ENCODE measurements around the gene TMEM8B.
"Not testable (repeated sequence)": the region's sequence is repeated elsewhere in the genome, so short reads cannot be mapped to it uniquely, and the experiment has no call there.

The TMEM8B gene

DNA sequence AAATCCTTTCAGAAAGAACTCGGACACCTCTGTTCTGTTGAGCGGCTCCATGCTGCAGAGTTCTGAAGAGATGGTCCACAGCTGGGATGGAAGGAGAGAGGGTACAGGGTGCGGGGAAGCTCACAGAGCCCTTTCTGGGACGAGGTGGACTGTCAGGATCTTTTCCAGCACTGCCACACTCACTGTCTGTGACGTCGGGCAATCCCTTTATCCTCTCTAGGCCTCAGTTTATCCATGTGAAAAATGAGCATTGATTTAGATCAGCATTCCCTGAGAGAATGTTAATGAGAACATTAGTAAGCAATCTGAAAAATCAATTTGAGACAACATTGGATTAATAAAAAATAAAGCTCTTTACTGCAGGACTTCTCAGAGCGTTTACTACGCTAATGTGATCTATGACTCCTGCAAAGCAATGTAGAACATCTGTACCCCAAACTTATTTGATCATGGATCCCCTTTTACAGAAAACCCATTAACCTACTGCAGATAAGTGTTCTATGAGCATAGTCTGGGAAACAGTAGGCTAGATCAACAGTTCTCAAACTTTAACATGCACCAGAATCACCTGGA, 41.4 kb downstream of the TMEM8B start, which contains the start of gene OR13J1:
Gene OR13J1 (minus strand): TSS at position 51 of the 573 bp plus-strand sequence. CDS start 0 bp downstream, at position 51.
- Histone ChIP-seq H3K36me3 (ENCODE audit: control insufficient read depth, insufficient read depth, low read length) (no peaks in the 10 kb centered on the region), H3K27me3 (ENCODE audit: control insufficient read depth, insufficient read depth, low read length) (peaks cover 5% of the 10 kb centered on the region; the same call in 1 of the 2 replicates), H3K9me3 (ENCODE audit: control insufficient read depth, insufficient read depth, low read depth, low read length) (no peaks in the 10 kb centered on the region), H3K4me1 (ENCODE audit: control insufficient read depth, insufficient read depth, low read length) (peaks cover 9% of the 10 kb centered on the region), H3K4me3 (ENCODE audit: low read depth, low read length) (no peak within 1 kb of the TSS), H3K9ac (ENCODE audit: low read length) (no peak within 1 kb of the TSS), H3K27ac (ENCODE audit: low read depth, low read length) (no peak within 1 kb of the TSS)

GRCh38 chr9:35871545-35871944, 42.5 kb downstream of the TMEM8B start:
- Histone ChIP-seq H3K27me3 (ENCODE audit: control insufficient read depth, insufficient read depth, low read length) (peaks cover 5% of the 10 kb centered on the region; the same call in 1 of the 2 replicates), H3K27ac (ENCODE audit: low read depth, low read length) (no peak overlapping the region), H3K36me3 (ENCODE audit: control insufficient read depth, insufficient read depth, low read length) (no peaks in the 10 kb centered on the region), H3K4me3 (ENCODE audit: low read depth, low read length) (no peak overlapping the region), H3K4me1 (ENCODE audit: control insufficient read depth, insufficient read depth, low read length) (peaks cover 9% of the 10 kb centered on the region), H3K9ac (ENCODE audit: low read length) (no peak overlapping the region), H3K9me3 (ENCODE audit: control insufficient read depth, insufficient read depth, low read depth, low read length) (peaks cover 4% of the 10 kb centered on the region; the same call in 1 of the 2 replicates)

DNA sequence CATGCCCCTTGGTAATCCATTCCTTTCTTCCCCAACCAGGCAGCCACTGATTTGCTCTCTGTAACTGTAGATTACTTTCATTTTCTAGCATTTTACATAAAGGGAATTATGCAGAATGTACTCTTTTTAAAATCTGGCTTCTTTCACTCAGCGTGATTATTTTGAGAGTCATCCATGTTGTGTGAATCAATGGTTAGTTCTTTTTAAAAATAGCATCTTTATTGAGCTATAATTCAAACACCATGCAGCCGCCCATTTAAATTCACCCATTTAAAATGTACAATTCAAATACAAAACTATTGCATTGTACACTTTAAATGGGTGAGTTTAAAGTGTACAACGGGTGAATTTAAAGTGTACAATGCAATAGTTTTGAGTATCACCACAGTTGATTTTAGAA, 43.5 kb downstream of the TMEM8B start:
- Histone ChIP-seq H3K27me3 (ENCODE audit: control insufficient read depth, insufficient read depth, low read length) (peaks cover 5% of the 10 kb centered on the region; the same call in 1 of the 2 replicates), H3K9me3 (ENCODE audit: control insufficient read depth, insufficient read depth, low read depth, low read length) (peaks cover 12% of the 10 kb centered on the region; the same call in 1 of the 2 replicates), H3K9ac (ENCODE audit: low read length) (no peak overlapping the region), H3K27ac (ENCODE audit: low read depth, low read length) (no peak overlapping the region), H3K4me3 (ENCODE audit: low read depth, low read length) (no peak overlapping the region), H3K4me1 (ENCODE audit: control insufficient read depth, insufficient read depth, low read length) (peaks cover 9% of the 10 kb centered on the region), H3K36me3 (ENCODE audit: control insufficient read depth, insufficient read depth, low read length) (no peaks in the 10 kb centered on the region)

- H3K9ac ChIP-seq (ENCODE audit: low read length): no peak overlapping the region
- H3K27me3 ChIP-seq (ENCODE audit: control insufficient read depth, insufficient read depth, low read length): no peaks in the 10 kb centered on the region
- peaks cover 4% of the 10 kb centered on the region; the same call in 1 of the 2 replicates for H3K4me1 ChIP-seq (ENCODE audit: control insufficient read depth, insufficient read depth, low read length)
- no peak overlapping the region for H3K4me3 ChIP-seq (ENCODE audit: low read depth, low read length)
- no peak overlapping the region for H3K27ac ChIP-seq (ENCODE audit: low read depth, low read length)
- no peaks in the 10 kb centered on the region for H3K36me3 ChIP-seq (ENCODE audit: control insufficient read depth, insufficient read depth, low read length)
- H3K9me3 ChIP-seq (ENCODE audit: control insufficient read depth, insufficient read depth, low read depth, low read length): 0 out of 2 replicates have a peak, but pooled peaks cover 2% of the 10 kb centered on the region
These were observed 53.3 kb downstream of the TMEM8B start for GRCh38 chr9:35882263-35882848.

- H3K4me3 ChIP-seq (ENCODE audit: low read depth, low read length): no peak overlapping the region
- no peaks in the 10 kb centered on the region for H3K27me3 ChIP-seq (ENCODE audit: control insufficient read depth, insufficient read depth, low read length)
- no peaks in the 10 kb centered on the region for H3K9me3 ChIP-seq (ENCODE audit: control insufficient read depth, insufficient read depth, low read depth, low read length)
- H3K27ac ChIP-seq (ENCODE audit: low read depth, low read length): no peak overlapping the region
- H3K36me3 ChIP-seq (ENCODE audit: control insufficient read depth, insufficient read depth, low read length): no peaks in the 10 kb centered on the region
- peaks cover 4% of the 10 kb centered on the region; the same call in 1 of the 2 replicates for H3K4me1 ChIP-seq (ENCODE audit: control insufficient read depth, insufficient read depth, low read length)
- H3K9ac ChIP-seq (ENCODE audit: low read length): no peak overlapping the region
These were observed 54.0 kb downstream of the TMEM8B start for GRCh38 chr9:35882996-35883395.

DNA sequence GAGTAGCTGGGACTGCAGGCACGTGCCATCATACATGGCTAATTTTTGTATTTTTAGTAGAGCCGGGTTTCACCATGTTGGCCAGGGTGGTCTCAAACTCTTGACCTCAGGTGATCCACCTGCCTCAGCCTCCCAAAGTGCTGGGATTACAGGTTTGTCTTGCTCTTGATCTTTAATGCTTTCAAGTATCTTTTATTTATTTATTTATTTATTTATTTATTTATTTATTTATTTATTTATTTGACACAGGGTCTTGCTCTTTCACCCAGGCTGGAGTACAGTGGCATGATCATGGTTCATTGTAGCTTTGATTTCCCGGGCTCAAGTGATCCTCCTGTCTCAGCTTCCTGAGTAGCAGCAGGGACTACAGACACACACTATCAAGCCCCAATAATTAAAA, 55.9 kb downstream of the TMEM8B start:
- not testable (repeated sequence) for H3K36me3 ChIP-seq (ENCODE audit: control insufficient read depth, insufficient read depth, low read length); H3K27ac ChIP-seq (ENCODE audit: low read depth, low read length); H3K9ac ChIP-seq (ENCODE audit: low read length); H3K4me3 ChIP-seq (ENCODE audit: low read depth, low read length); H3K4me1 ChIP-seq (ENCODE audit: control insufficient read depth, insufficient read depth, low read length); H3K27me3 ChIP-seq (ENCODE audit: control insufficient read depth, insufficient read depth, low read length); H3K9me3 ChIP-seq (ENCODE audit: control insufficient read depth, insufficient read depth, low read depth, low read length)

- no peaks in the 10 kb centered on the region for H3K36me3 ChIP-seq (ENCODE audit: control insufficient read depth, insufficient read depth, low read length)
- peaks cover 6% of the 10 kb centered on the region; the same call in 1 of the 2 replicates for H3K27me3 ChIP-seq (ENCODE audit: control insufficient read depth, insufficient read depth, low read length)
- no peaks in the 10 kb centered on the region for H3K4me1 ChIP-seq (ENCODE audit: control insufficient read depth, insufficient read depth, low read length)
- H3K4me3 ChIP-seq (ENCODE audit: low read depth, low read length): no peak overlapping the region
- no peaks in the 10 kb centered on the region for H3K9me3 ChIP-seq (ENCODE audit: control insufficient read depth, insufficient read depth, low read depth, low read length)
- no peak overlapping the region for H3K27ac ChIP-seq (ENCODE audit: low read depth, low read length)
- H3K9ac ChIP-seq (ENCODE audit: low read length): no peak overlapping the region
These were observed 62.6 kb downstream of the TMEM8B start for GRCh38 chr9:35891646-35892045.

GRCh38 chr9:35892051-35892450, 63.0 kb downstream of the TMEM8B start:
- Histone ChIP-seq H3K27me3 (ENCODE audit: control insufficient read depth, insufficient read depth, low read length) (peaks cover 6% of the 10 kb centered on the region; the same call in 1 of the 2 replicates), H3K27ac (ENCODE audit: low read depth, low read length) (no peak overlapping the region), H3K36me3 (ENCODE audit: control insufficient read depth, insufficient read depth, low read length) (no peaks in the 10 kb centered on the region), H3K4me3 (ENCODE audit: low read depth, low read length) (no peak overlapping the region), H3K4me1 (ENCODE audit: control insufficient read depth, insufficient read depth, low read length) (no peaks in the 10 kb centered on the region), H3K9me3 (ENCODE audit: control insufficient read depth, insufficient read depth, low read depth, low read length) (no peaks in the 10 kb centered on the region), H3K9ac (ENCODE audit: low read length) (no peak overlapping the region)

- 0 out of 2 replicates have a peak, but pooled peaks cover 3% of the 10 kb centered on the region for H3K27me3 ChIP-seq (ENCODE audit: control insufficient read depth, insufficient read depth, low read length)
- H3K9me3 ChIP-seq (ENCODE audit: control insufficient read depth, insufficient read depth, low read depth, low read length): no peaks in the 10 kb centered on the region
- no peak overlapping the region for H3K9ac ChIP-seq (ENCODE audit: low read length)
- H3K27ac ChIP-seq (ENCODE audit: low read depth, low read length): no peak overlapping the region
- no peaks in the 10 kb centered on the region for H3K36me3 ChIP-seq (ENCODE audit: control insufficient read depth, insufficient read depth, low read length)
- no peaks in the 10 kb centered on the region for H3K4me1 ChIP-seq (ENCODE audit: control insufficient read depth, insufficient read depth, low read length)
- no peak overlapping the region for H3K4me3 ChIP-seq (ENCODE audit: low read depth, low read length)
These were observed 67.5 kb downstream of the TMEM8B start for GRCh38 chr9:35896570-35896969.

DNA sequence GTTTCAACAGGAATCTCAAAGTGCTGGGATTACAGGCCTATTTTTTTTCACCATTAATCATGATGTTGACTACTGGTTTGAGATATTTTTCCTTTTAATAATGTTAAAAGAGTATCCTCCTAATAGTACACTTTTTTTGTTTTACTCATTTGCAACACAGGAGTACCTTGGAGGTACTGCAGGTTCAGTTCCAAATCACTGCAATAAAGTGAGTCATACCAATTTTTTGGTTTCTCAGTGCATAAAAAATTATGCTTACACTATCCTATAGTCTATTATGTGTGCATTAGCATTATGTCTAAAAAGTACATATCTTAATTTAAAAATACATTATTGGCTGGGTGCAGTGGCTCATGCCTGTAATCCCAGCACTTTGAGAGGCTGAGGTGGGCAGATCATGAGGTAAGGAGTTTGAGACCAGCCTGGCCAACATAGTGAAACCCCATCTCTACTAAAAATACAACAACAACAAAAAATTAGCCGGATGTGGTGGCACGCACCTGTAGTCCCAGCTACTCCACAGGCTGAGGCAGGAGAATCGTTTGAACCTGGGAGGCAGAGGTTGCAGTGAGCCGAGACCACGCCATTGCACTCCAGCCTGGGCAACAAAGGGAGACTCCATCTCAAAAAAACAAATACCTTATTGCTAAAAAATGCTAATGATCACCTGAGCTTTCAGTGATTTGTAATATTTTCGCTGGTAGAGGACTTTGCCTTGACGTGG, 68.5 kb downstream of the TMEM8B start:
- H3K4me3 ChIP-seq (ENCODE audit: low read depth, low read length); H3K9me3 ChIP-seq (ENCODE audit: control insufficient read depth, insufficient read depth, low read depth, low read length); H3K27me3 ChIP-seq (ENCODE audit: control insufficient read depth, insufficient read depth, low read length); H3K4me1 ChIP-seq (ENCODE audit: control insufficient read depth, insufficient read depth, low read length); H3K27ac ChIP-seq (ENCODE audit: low read depth, low read length); H3K36me3 ChIP-seq (ENCODE audit: control insufficient read depth, insufficient read depth, low read length); H3K9ac ChIP-seq (ENCODE audit: low read length): not testable (repeated sequence)

DNA sequence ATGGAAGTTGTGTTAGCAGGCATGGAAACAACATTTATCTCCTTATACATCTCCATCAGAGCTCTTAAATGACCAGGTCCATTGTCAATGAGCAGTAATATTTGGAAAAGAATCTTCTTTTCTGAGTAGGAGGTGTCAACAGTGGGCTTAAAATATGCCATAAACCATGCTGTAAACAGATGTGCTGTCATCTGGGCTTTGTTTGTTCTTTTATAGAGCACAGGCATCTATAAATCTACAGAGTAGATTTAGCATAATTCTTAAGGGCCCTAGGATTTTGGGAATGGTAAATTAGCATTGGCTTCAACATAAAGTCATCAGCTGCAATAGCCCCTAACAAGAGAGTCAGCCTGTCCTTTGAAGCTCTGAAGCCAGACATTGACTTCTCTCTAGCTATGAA, 69.3 kb downstream of the TMEM8B start:
- Histone ChIP-seq H3K27ac (ENCODE audit: low read depth, low read length) (no peak overlapping the region), H3K9me3 (ENCODE audit: control insufficient read depth, insufficient read depth, low read depth, low read length) (no peaks in the 10 kb centered on the region), H3K4me1 (ENCODE audit: control insufficient read depth, insufficient read depth, low read length) (no peaks in the 10 kb centered on the region), H3K27me3 (ENCODE audit: control insufficient read depth, insufficient read depth, low read length) (no peaks in the 10 kb centered on the region), H3K36me3 (ENCODE audit: control insufficient read depth, insufficient read depth, low read length) (no peaks in the 10 kb centered on the region), H3K4me3 (ENCODE audit: low read depth, low read length) (no peak overlapping the region), H3K9ac (ENCODE audit: low read length) (no peak overlapping the region)

All from HUES6 (cell line).